Measurements from ENCODE around the gene DENND2A. TPM values are rescaled to one million over a fixed set of nuclear protein-coding genes. Genes with fewer than 3 reads are reported as not detected.
"Not testable (repeated sequence)": the region's sequence is repeated elsewhere in the genome, so short reads cannot be mapped to it uniquely, and the experiment has no call there.

Gene DENND2A
- total RNA-seq, 1 donor from 2014 or later = 29.8 TPM

DNA sequence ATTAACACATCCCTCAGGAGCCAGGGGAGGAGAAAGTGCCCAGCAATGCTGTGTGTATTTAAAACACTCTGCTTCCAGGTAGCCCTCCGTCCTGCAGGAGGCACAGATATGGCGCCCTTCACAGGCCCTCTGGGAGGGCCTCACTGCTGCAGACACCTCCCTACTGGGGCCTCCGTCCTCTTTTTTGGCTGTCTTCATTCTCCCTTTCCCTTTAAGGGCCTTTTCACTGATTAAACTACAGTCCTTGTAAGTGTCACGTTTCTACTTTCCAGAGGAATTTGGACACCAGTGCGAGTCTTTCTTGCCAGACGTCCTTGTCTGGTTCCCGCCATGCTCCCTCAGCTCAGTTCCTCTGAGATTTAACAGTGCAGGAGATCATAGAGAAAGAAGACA lies 121.6 kb downstream of the DENND2A start:
- Mint-ChIP-seq H3K4me3 (no peak overlapping the region), H3K4me1 (peaks cover 13% of the 10 kb centered on the region), H3K27me3 (ENCODE audit: low read depth) (no peaks in the 10 kb centered on the region), H3K27ac (ENCODE audit: unreplicated experiment) (no peak overlapping the region), H3K9me3 (no peaks in the 10 kb centered on the region), H3K36me3 (ENCODE audit: low read depth) (no peaks in the 10 kb centered on the region)
- no peak for DNase-seq (ENCODE audit: low read depth, low spot score)
- TF ChIP-seq, protein P1, sequence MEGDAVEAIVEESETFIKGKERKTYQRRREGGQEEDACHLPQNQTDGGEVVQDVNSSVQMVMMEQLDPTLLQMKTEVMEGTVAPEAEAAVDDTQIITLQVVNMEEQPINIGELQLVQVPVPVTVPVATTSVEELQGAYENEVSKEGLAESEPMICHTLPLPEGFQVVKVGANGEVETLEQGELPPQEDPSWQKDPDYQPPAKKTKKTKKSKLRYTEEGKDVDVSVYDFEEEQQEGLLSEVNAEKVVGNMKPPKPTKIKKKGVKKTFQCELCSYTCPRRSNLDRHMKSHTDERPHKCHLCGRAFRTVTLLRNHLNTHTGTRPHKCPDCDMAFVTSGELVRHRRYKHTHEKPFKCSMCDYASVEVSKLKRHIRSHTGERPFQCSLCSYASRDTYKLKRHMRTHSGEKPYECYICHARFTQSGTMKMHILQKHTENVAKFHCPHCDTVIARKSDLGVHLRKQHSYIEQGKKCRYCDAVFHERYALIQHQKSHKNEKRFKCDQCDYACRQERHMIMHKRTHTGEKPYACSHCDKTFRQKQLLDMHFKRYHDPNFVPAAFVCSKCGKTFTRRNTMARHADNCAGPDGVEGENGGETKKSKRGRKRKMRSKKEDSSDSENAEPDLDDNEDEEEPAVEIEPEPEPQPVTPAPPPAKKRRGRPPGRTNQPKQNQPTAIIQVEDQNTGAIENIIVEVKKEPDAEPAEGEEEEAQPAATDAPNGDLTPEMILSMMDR (conservative IDR thresholded peaks at IDR 0.05) = no peak

DNA sequence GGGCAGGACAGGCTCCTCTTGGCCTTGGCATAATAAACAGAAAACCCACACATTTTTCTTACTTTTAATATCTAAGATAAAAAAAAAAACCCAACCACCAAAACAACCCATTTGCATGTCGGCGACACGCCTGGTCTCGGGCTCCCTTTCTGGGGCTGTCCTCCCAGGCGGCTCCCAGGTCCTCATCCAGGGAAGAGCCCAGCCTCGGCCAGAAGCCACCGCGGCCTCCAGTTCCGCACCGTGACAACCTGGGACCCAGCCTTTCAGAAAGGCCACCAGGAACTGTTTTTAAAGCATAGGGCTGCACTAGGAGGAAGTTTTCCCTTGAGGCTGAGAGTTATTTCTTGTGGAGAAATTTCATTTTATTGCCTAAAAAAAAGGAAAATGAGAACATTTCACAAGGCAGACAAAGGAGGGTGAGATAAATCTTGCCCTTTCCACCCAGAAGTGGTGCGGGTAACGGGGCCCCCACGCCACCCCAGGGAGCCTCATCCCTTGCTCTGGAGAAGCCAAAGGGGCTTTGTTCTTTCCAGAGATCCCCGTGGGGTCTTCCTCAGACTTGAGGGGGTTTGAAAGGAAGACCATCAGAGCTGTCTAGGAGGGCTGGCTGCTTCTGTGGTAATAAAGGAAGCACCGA lies 122.1 kb downstream of the DENND2A start:
- no peaks in the 10 kb centered on the region for H3K36me3 Mint-ChIP-seq (ENCODE audit: low read depth)
- no peak overlapping the region for H3K4me3 Mint-ChIP-seq
- TF ChIP-seq, protein P1 (conservative IDR thresholded peaks at IDR 0.05) = no peak
- no peaks in the 10 kb centered on the region for H3K27me3 Mint-ChIP-seq (ENCODE audit: low read depth)
- peaks cover 13% of the 10 kb centered on the region for H3K4me1 Mint-ChIP-seq
- DNase-seq (ENCODE audit: low read depth, low spot score) = no peak
- H3K27ac Mint-ChIP-seq (ENCODE audit: unreplicated experiment) = no peak overlapping the region
- no peaks in the 10 kb centered on the region for H3K9me3 Mint-ChIP-seq

DNA sequence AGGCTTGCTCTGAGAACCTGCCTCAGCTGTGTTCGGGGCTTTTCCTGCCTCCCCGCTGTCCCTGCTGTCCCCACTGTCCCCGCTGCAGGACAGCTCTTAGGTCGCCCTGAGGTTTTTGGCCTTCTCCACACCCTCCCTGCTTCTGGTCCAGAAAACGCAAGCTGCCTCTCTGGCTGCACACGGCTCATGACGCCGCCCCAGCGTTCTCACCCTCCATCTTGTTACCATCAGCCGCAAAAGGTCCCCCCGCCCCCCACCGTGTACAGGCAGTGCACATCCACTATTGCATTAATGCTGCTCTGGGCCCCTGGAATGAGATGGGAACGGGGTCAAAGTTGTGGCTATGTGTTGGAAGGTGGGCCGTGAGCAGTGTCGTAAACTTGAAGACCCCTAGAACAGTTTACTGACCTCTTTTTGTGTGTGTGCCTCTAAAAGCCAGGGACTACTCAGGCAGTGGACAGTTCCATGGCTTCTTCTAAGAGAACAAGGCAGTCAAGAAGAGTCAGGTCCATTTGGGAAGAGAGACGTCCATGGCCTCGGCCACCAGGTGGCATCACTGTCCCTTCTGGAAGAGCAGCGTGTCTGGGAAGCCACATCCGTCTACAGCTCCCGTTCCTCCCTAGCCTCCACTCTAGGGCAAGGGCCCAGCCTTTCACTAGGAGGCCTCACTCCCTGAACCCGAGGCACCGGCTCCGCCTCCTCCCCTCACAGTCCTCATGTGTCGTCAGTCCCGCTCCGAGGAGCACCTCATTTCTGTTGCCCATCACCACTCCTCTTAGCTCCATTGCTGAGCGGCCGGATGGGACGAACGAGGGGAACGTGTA lies 122.9 kb downstream of the DENND2A start:
- TF ChIP-seq, protein P1 (conservative IDR thresholded peaks at IDR 0.05) = peak; percentile 91
- Mint-ChIP-seq H3K36me3 (ENCODE audit: low read depth) (no peaks in the 10 kb centered on the region), H3K27ac (ENCODE audit: unreplicated experiment) (peak overlapping the region; percentile 71), H3K27me3 (ENCODE audit: low read depth) (no peaks in the 10 kb centered on the region), H3K4me1 (peaks cover 13% of the 10 kb centered on the region), H3K9me3 (no peaks in the 10 kb centered on the region), H3K4me3 (peak overlapping the region; percentile 10)
- DNase-seq (ENCODE audit: low read depth, low spot score) = peak; percentile 91

DNA sequence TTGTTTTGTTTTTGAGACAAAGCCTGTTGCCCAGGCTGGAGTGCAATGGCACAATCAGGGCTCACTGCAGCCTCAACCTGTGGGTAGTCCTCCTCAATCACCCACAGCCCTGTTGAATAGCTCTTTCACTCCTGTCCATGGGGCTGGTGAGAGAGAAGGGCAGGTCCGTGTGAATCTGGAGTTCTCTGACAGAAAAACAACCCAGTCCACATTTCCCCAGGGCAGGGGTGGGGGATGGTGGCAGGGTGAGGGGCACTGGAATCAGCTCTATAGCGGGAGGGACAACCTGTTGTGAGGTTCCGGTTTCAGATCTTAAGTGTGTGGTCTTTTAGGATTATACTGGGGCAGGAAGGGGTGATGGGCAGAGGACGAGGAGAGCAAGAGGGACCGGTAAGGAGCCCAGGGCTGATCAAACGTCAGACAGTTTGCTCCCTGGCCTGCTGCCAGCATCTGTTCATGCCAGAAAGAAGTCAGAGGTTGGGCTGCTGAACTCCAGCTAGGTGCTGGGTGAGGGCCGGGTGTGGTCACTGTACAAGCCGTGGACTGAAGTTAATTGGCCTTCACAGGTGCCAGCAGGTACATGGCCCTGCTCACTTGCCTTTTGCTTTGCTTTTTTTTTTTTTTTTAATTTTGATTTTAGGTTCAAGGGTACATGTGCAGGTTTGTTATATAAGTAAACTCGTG lies 128.2 kb downstream of the DENND2A start:
- Mint-ChIP-seq H3K9me3 (no peaks in the 10 kb centered on the region), H3K27ac (ENCODE audit: unreplicated experiment) (no peak overlapping the region), H3K27me3 (ENCODE audit: low read depth) (no peaks in the 10 kb centered on the region), H3K4me1 (peaks cover under 1% of the 10 kb centered on the region), H3K36me3 (ENCODE audit: low read depth) (no peaks in the 10 kb centered on the region), H3K4me3 (no peak overlapping the region)
- TF ChIP-seq, protein P1 (conservative IDR thresholded peaks at IDR 0.05) = no peak
- no peak for DNase-seq (ENCODE audit: low read depth, low spot score)

DNA sequence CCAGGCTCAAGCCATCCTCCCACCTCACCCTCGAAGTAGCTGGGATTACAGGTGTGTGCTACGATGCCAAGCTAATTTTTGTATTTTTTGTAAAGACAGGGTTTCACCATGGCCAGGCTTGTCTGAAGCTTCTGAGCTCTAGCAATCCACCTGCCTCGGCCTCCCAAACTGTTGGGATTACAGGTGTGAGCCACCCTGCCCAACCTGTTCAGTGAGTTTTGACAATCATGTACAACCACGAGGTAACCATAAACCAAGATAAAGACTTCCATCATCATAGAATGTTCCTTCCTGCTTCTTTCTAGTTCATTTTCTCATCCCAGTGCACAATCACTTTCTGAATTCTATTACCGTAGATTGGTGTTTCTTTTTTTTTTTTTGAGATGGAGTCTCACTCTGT lies 130.8 kb downstream of the DENND2A start:
- no peaks in the 10 kb centered on the region for H3K9me3 Mint-ChIP-seq

DNA sequence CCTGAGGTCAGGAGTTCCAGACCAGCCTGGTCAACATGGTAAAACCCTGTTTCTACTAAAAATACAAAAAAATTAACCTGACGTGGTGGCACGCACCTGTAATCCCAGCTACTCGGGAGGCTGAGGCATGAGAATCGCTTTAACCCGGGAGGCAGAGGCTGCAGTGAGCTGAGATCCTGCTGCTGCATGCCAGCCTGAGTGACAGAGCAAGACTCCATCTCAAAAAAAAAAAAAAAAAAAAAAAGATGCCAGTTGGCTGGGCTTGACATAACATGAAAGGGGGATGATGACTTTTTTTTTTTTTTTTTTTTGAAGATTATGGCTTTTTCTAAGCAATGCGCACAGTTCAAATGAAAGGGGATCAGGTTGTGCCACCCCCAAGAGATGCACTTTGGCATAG lies 133.1 kb downstream of the DENND2A start:
- DNase-seq (ENCODE audit: low read depth, low spot score); H3K9me3 Mint-ChIP-seq; H3K27me3 Mint-ChIP-seq (ENCODE audit: low read depth); H3K36me3 Mint-ChIP-seq (ENCODE audit: low read depth); H3K27ac Mint-ChIP-seq (ENCODE audit: unreplicated experiment); H3K4me3 Mint-ChIP-seq: not testable (repeated sequence)
- peaks cover 10% of the 10 kb centered on the region for H3K4me1 Mint-ChIP-seq

More for the DNA sequence above, 130.8 kb downstream of the DENND2A start:
- no peaks in the 10 kb centered on the region for H3K36me3 Mint-ChIP-seq (ENCODE audit: low read depth)
- H3K4me3 Mint-ChIP-seq = no peak overlapping the region
- H3K4me1 Mint-ChIP-seq = peaks cover 10% of the 10 kb centered on the region
- TF ChIP-seq, protein P1 (conservative IDR thresholded peaks at IDR 0.05) = no peak
- no peaks in the 10 kb centered on the region for H3K27me3 Mint-ChIP-seq (ENCODE audit: low read depth)
- no peak for DNase-seq (ENCODE audit: low read depth, low spot score)
- H3K27ac Mint-ChIP-seq (ENCODE audit: unreplicated experiment) = no peak overlapping the region
